Smooth muscle cell (in vitro differentiated cells): Measurements from ENCODE around the gene ZNF316. TPM values are rescaled to one million over a fixed set of nuclear protein-coding genes. Genes with fewer than 3 reads are reported as not detected.

Experiments
- DNase-seq: peaks from one replicate; lab custom pipeline; 2025; ENCODE audit not compliant: unreplicated experiment; lab: John Stamatoyannopoulos, UW
- H2AFZ ChIP-seq: fragments of 200-600 bp; sonication (generic); 2 replicates; pipeline ENCODE4 v1.6.0; 2016; ENCODE audit warnings: antibody characterized with exemption, low read depth, mild to moderate bottlenecking
- H3F3A ChIP-seq: fragments of 200-600 bp; sonication (generic); 2 replicates; pipeline ENCODE4 v1.6.0; 2017; ENCODE audit warnings: antibody characterized with exemption, low read depth
- H3K27ac ChIP-seq: fragments of 200-600 bp; sonication (generic); 2 replicates; pipeline ENCODE4 v1.5.1; 2016; ENCODE audit warnings: low read depth, mild to moderate bottlenecking
- H3K27me3 ChIP-seq: fragments of 200-600 bp; sonication (generic); 2 replicates; pipeline ENCODE4 v1.6.1; 2016; ENCODE audit warnings: low read depth, mild to moderate bottlenecking
- H3K36me3 ChIP-seq: fragments of 200-600 bp; sonication (generic); 2 replicates; pipeline ENCODE4 v1.5.1; 2016; ENCODE audit warnings: low read depth
- H3K4me1 ChIP-seq: fragments of 200-600 bp; sonication (generic); 2 replicates; pipeline ENCODE4 v1.5.1; 2016; ENCODE audit warnings: low read depth
- H3K4me2 ChIP-seq: fragments of 200-600 bp; sonication (generic); 2 replicates; pipeline ENCODE4 v1.6.0; 2016; ENCODE audit warnings: mild to moderate bottlenecking
- H3K4me3 ChIP-seq: fragments of 200-600 bp; sonication (generic); 2 replicates; pipeline ENCODE4 v1.5.1; 2016; ENCODE audit warnings: mild to moderate bottlenecking
- H3K79me2 ChIP-seq: fragments of 200-600 bp; sonication (generic); 2 replicates; pipeline ENCODE4 v1.6.0; 2016; ENCODE audit warnings: low read depth, mild to moderate bottlenecking
- H3K9ac ChIP-seq: fragments of 200-600 bp; sonication (generic); 2 replicates; pipeline ENCODE4 v1.6.0; 2016; ENCODE audit warnings: low read depth
- H3K9me3 ChIP-seq: fragments of 200-600 bp; sonication (generic); replicated peaks from 2 replicates; pipeline ENCODE4 v1.5.1; 2016; ENCODE audit warnings: low read depth
- H4K20me1 ChIP-seq: fragments of 200-600 bp; sonication (generic); 2 replicates; pipeline ENCODE4 v1.6.0; 2016; ENCODE audit warnings: low read depth
- WGBS: methylation state at CpG from one replicate; pipeline ENCODE4 v1.1.7; 2016; ENCODE audit warnings: low lambda C conversion rate; 5-methylcytosine and 5-hydroxymethylcytosine counted together
- polyA plus RNA-seq: library from polyadenylated mRNA; unstranded; fragments of >200 nt; fragmentation: Nextera tagmentation; extraction: Ambion mirVana; gene quantifications from 2 replicates; pipeline ENCODE4 v1.2.1, GENCODE V29; 2016
- total RNA-seq: library from RNA; depleted of rRNA; stranded (reverse); fragments of >200 nt; gene quantifications from 2 replicates; pipeline ENCODE4 v1.2.3, GENCODE V29; 2014
- TF ChIP-seq, protein P1 (sequence below): fragments of 200-600 bp; sonication (generic); IDR thresholded peaks from 2 replicates; pipeline ENCODE4 v1.5.1; 2017; ENCODE audit warnings: borderline replicate concordance, mild to moderate bottlenecking, antibody characterized with exemption; ENCODE audit not compliant: insufficient read depth, poor library complexity, severe bottlenecking

ZNF316 gene
- total and polyA plus RNA-seq, 2 experiments from 2014 or later = 6.6 to 8.3 TPM

DNA sequence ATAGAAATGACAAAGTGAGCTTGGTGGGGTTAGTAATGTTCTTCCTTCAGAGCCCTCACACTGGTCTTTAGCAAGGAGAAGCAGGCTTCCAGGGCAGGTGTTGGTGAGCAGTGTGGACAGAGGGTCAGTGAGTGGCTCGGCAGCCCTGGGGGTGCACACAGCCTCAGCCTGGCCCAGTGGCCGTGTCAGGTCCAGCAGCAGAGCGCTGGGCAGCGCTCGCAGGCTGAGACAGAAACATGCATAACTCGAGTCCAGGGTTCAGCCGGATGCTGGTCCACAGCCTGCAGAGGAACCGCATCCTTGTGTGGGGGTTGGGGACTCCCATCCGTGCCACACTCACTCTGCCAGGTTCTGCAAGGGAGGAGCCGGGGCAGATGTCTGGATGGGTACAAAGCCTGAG, 32.7 kb upstream of the ZNF316 start:
- H3K4me2 ChIP-seq = no peak overlapping the region
- H3K79me2 ChIP-seq = no peaks in the 10 kb centered on the region
- H2AFZ ChIP-seq = no peak overlapping the region
- no peaks in the 10 kb centered on the region for H4K20me1 ChIP-seq
- H3K27ac ChIP-seq = no peak overlapping the region
- H3K9me3 ChIP-seq = no peaks in the 10 kb centered on the region
- no peaks in the 10 kb centered on the region for H3F3A ChIP-seq
- no peaks in the 10 kb centered on the region for H3K36me3 ChIP-seq
- DNase-seq = no peak
- TF ChIP-seq, protein P1, sequence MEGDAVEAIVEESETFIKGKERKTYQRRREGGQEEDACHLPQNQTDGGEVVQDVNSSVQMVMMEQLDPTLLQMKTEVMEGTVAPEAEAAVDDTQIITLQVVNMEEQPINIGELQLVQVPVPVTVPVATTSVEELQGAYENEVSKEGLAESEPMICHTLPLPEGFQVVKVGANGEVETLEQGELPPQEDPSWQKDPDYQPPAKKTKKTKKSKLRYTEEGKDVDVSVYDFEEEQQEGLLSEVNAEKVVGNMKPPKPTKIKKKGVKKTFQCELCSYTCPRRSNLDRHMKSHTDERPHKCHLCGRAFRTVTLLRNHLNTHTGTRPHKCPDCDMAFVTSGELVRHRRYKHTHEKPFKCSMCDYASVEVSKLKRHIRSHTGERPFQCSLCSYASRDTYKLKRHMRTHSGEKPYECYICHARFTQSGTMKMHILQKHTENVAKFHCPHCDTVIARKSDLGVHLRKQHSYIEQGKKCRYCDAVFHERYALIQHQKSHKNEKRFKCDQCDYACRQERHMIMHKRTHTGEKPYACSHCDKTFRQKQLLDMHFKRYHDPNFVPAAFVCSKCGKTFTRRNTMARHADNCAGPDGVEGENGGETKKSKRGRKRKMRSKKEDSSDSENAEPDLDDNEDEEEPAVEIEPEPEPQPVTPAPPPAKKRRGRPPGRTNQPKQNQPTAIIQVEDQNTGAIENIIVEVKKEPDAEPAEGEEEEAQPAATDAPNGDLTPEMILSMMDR = no peak
- H3K4me3 ChIP-seq = no peak overlapping the region
- H3K4me1 ChIP-seq = no peaks in the 10 kb centered on the region
- H3K9ac ChIP-seq = no peak overlapping the region
- no peaks in the 10 kb centered on the region for H3K27me3 ChIP-seq
- WGBS = 95% methylated on average over 10 of the region's 10 CpGs

DNA sequence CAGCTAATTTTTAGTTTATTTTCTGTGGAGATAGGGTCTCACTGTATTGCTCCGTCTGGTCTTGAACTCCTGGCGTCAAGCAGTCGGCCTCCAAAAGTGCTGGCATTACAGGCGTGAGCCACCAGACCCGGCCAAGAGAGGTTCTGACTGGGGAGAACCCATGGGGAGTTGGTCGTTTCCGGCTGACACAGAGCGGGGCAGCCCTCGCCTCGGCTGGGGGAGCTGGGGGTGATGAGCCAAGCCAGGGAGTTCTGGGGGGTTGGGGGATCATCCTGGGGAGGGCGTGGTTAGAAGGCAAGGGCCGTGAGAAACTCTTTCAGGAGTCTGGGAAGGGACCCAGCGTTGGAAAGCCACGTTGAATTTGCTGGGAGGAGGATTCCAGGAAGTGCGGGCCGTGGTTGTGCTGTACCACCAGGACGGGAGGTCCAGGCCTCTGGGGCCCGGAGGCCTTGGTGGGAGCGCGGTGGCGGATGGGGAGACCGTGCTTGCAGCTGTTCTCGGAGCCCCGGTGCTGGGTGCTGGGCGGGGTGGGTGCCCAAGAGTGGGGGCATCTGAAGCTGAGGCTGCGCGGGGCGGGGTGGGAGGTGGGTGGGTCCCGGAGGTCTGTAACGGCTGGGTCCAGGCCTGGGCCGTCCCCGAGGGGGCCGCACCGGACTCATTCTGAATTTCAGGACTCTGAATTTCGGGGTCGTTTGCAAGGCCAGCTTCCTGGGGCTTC, 30.1 kb upstream of the ZNF316 start:
- TF ChIP-seq, protein P1 = no peak

DNA sequence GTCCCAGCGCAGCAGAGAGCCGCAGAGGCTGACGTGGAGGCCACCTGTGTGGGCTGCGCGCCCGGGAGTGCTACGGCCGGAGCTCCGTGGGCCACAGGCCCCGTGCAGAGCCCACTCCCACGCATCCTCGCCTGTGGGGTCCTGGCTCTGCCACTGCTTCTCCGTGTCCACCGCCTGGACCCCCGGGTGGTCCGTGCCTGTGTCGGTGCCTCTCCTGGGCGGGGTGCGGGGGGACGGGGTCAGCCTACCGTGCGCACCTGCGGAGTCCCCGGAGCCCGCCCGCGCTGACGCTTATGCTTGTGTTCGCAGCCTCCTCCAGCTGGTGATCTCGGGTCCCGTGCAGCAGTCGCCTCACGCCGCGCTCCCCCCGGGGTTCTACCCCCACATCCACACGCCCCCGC, 29.5 kb upstream of the ZNF316 start:
- 98% methylated on average over 23 of the region's 38 CpGs for WGBS
- Histone ChIP-seq H3K4me3 (no peak overlapping the region), H3K27me3 (no peaks in the 10 kb centered on the region), H3K27ac (no peak overlapping the region), H3K9me3 (no peaks in the 10 kb centered on the region), H3K79me2 (no peaks in the 10 kb centered on the region), H2AFZ (no peak overlapping the region), H3K4me2 (no peak overlapping the region), H3F3A (no peaks in the 10 kb centered on the region), H3K4me1 (no peaks in the 10 kb centered on the region), H4K20me1 (no peaks in the 10 kb centered on the region), H3K9ac (no peak overlapping the region), H3K36me3 (no peaks in the 10 kb centered on the region)
- no peak for DNase-seq
- TF ChIP-seq, protein P1 = no peak

More for the DNA sequence above, 30.1 kb upstream of the ZNF316 start:
- no peaks in the 10 kb centered on the region for H3K9me3 ChIP-seq
- 97% methylated on average over 22 of the region's 36 CpGs for WGBS
- no peaks in the 10 kb centered on the region for H3K4me1 ChIP-seq
- no peaks in the 10 kb centered on the region for H3K36me3 ChIP-seq
- no peak overlapping the region for H3K27ac ChIP-seq
- H3K4me2 ChIP-seq = no peak overlapping the region
- no peak overlapping the region for H2AFZ ChIP-seq
- no peak for DNase-seq
- no peaks in the 10 kb centered on the region for H3F3A ChIP-seq
- H3K27me3 ChIP-seq = no peaks in the 10 kb centered on the region
- H3K79me2 ChIP-seq = no peaks in the 10 kb centered on the region
- no peak overlapping the region for H3K4me3 ChIP-seq
- no peaks in the 10 kb centered on the region for H4K20me1 ChIP-seq
- H3K9ac ChIP-seq = no peak overlapping the region

DNA sequence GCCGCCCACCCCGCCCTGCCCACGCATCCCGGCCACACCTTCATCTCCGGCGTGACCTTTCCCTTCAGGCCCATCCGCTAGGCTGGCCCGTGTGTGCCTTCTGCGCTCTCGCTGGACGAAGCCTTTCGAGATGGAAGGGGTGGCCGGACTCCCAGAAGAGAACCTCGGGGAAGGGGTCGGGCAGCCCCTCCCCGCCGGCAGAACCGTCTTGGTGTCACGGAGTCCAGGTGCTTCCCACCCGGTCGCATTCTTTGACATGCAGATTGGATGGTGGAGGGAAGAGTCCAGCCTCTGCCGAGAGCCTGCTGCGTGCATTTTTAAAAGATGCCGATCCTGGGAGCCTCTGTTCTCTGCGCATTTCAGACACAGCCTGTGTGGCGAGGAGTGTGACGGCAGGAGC, 29.0 kb upstream of the ZNF316 start:
- Histone ChIP-seq H3K4me1 (no peaks in the 10 kb centered on the region), H3K4me3 (no peak overlapping the region), H3K27ac (no peak overlapping the region), H3K27me3 (no peaks in the 10 kb centered on the region), H3F3A (no peaks in the 10 kb centered on the region), H3K4me2 (no peak overlapping the region), H4K20me1 (no peaks in the 10 kb centered on the region), H3K36me3 (no peaks in the 10 kb centered on the region), H3K9me3 (no peaks in the 10 kb centered on the region), H2AFZ (no peak overlapping the region), H3K79me2 (no peaks in the 10 kb centered on the region), H3K9ac (no peak overlapping the region)
- 91% methylated on average over 16 of the region's 27 CpGs for WGBS
- DNase-seq = no peak
- TF ChIP-seq, protein P1 = no peak
